Right ventricle myocardium inferior (tissue), 1 donor: Measurements from ENCODE around the gene LHFPL2. TPM values are rescaled to one million over a fixed set of nuclear protein-coding genes. Genes with fewer than 3 reads are reported as not detected.

Experiments
- ATAC-seq: fragments of 200-7000 bp; cut with Tn5 transposase; one replicate; pipeline ENCODE4 v1.9.1; 2020; ENCODE audit warnings: mild to moderate bottlenecking, moderate library complexity
- DNase-seq: peaks from one replicate; pipeline ENCODE4 v3.0.0; 2021; ENCODE audit errors: missing footprints
- intact Hi-C: fragments of 100-400 bp; cut with DNase I; formaldehyde crosslinking; loops from one replicate; pipeline ENCODE4 v1.11.0; 2022
- total RNA-seq: library from RNA; stranded (reverse); fragmentation: NEBNext Ultra II Directional; extraction: Animal tissue kit (Norgen Biotek cat#: 25700); gene quantifications from one replicate; pipeline ENCODE4 v1.2.1, GENCODE V29; 2021
- donor health status: DM: no; HTN: yes; CAD: no; lungs with severe emphysema.

LHFPL2 gene
- total RNA-seq, 1 donor from 2014 or later = 6.0 TPM

DNA sequence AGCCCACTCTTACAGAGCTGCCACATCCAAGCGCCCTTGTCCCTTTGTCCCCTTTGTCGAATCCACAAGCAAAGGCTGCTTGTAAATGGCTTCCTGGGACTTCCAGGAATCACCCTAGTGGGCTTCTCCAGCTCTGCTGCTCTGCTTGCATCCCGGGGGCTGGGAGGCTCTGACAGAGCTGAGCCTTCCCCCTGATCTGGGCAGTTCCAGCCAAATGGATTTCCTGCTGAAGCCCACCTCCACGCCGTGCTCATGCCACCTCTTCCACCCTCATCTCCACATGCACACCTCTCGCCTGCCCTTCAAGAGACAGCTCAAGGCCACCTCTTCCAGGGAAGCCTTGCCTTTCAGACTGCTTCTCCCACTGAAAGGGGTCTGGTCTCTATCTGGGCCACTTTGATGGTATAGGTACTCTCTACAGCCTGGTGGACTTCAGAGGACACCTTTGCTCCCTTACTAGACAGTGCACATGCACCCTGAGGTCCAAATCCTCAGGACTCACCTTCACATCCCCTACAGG, 106.2 kb downstream of the LHFPL2 start:
- ATAC-seq (no peak), DNase-seq (no peak)
- intact Hi-C loops = loop anchor here (10.0 kb wide), 1 partner anchor 262 kb away; no protein-coding TSS in a partner anchor

DNA sequence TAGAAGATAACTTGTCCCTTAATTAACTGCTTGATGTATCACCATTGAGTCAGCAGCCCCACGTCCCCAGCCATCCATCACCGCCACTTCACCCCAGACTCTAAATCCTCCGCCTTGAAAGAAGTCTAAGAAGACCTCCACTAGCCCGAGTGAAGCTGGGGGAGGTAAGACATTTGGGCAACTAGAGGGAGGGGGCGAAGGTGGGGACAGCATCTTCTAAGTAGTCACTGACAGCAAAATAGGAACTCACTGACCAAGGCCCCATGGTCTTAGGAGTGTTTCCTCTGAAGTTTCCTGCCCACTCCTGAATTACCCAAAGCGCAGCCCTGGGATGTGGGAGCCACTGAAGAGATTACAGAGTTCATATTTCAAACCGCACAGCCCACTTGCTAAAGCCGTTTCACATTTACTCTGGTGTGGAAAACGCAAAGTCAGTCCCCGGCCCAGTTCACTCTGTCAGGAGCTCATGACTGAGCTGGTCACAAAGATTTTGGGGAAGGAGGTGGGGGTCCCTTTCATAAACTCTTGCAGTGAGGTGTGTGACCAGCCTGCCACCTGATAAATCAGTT, 107.4 kb downstream of the LHFPL2 start:
- DNase-seq = no peak
- ATAC-seq = no peak
- intact Hi-C loops = loop anchor here (10.0 kb wide), 1 partner anchor 264 kb away; no protein-coding TSS in a partner anchor

DNA sequence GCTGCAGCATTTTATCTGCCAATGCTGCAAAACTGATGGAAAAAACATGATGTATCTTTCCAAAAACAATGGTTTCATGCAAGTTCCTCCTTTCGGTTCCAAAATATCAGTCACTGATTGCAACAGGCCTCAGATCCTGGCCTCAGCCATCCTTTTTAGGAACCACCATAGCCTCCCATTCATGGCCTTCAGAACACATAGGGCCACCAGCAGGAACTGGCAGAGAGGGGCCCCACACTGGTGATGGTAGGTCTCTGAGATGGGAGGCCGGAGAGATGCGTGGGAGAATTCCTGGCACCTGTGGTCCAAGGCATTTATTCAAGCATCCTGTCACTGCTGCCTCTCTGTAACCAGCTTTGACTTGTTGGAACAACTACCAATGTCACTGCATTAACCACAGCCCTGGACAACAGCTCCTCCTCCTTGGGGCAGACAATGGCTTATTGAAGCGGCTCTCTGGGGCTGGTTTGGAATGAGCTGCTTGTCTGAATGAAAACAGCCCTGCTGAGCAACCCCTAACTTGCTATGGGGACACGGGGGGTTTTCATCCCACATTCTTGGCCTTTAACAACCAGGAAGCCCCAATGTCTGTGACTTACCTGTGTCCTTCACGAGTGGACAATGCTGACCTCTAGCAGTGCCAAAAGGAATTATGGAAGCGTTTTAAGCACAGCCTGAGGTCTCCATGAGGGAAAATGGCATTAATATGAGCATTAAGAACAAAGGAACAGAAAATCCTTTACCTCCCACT, 108.1 kb downstream of the LHFPL2 start:
- DNase-seq (no peak), ATAC-seq (peak; percentile 51)
- intact Hi-C loops = loop anchor here (10.0 kb wide), 1 partner anchor 264 kb away; no protein-coding TSS in a partner anchor

DNA sequence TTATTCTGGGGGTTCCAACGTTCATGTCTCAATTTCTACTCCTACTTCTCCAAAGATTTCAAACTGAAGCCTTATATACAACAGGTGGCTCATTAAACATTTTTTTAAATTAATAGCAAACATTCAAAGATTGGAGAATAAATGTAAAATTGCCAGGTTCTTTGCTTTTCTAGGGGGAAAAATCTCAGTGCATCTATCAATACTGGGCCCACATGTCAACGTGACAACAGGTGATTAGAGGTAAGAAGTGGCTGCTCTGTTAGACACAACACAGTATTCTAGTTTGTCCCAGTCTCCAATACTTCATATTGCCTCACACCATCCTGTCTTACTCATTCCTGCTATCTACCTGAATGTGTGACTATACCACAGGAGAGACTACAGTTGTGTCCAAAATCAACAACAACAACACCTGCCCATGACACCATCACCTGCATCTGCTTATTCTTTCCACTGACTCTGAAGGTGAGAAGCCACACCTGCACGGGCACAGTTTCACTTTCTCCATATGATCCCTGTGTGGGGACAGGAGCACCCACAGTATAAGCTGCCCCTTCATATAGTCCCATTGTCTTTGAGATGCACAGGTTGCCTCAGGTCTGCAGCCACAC, 110.2 kb downstream of the LHFPL2 start:
- ATAC-seq (no peak), DNase-seq (no peak)
- intact Hi-C loops = loop anchor here (2.0 to 10.0 kb wide), 3 partner anchors 71 to 428 kb away; no protein-coding TSS in a partner anchor

DNA sequence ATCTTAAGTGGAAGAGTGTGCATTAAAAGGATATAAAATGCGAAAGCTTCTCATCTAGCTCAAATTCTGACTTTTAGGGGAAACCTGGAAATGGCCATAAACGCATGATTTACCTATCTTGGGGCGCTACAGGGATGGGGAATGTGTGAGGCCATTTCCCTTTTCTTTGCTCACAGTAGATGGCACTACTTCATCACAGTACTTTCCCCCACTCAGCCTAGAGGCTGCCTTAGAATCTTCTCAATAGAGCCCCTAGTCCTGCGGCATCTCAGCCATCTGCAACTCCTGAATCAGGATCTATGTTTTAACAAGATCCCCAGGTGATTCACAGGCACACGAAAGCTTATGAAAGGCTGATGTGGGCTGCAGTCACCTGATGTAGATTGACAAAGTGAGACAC, 110.8 kb downstream of the LHFPL2 start:
- DNase-seq = no peak
- intact Hi-C loops = loop anchor here (2.0 to 10.0 kb wide), 3 partner anchors 71 to 429 kb away; no protein-coding TSS in a partner anchor
- ATAC-seq = peak; percentile 72

DNA sequence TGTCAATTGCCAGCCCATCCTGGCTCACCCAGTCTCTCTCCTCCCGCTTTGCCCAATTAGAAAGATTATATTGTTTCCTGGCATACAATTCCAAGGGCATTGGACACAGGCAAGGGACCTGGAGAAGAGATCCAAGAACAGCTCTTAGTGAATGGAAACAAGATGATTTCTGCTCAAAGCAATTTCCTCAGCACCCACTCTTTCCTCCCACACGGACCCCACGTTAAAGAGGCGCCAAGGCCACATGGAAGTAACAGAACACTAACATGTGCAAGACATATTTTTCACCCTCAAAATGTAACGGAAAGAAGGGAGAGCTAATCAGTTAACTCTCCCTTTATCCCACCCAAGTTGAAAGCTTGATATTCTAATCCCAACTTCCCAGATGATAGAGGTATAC, 111.2 kb downstream of the LHFPL2 start:
- intact Hi-C loops = loop anchor here (5.0 to 10.0 kb wide), 2 partner anchors 70 to 213 kb away; no protein-coding TSS in a partner anchor
- ATAC-seq = no peak

DNA sequence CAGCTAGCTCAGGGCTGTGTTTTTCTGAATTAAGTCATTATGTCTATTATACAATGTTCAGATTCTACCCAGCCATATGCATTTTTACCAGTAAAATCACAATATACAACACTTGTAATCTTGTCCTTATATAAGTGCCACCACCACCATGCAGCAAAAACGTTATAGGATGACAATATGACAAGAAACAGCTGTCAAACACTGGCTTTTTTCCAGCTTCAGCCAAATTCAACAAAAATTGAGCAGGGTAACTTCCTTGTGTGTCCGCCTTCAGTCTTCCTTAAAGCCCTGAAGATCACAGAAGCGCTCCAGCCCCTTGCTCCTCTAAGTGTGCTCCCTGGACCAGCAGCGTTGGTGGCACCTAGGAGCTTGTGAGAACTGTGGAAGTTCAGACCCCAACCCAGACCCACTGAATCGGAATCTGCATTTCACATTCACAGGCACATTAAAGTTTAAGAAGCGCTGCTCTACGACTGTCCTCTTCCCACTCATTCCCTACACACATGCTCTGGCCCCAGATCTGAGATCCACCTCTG, 111.8 kb downstream of the LHFPL2 start:
- intact Hi-C loops = loop anchor here (5.0 to 10.0 kb wide), 2 partner anchors 69 to 212 kb away; no protein-coding TSS in a partner anchor
- no peak for ATAC-seq
- DNase-seq = no peak

More for the DNA sequence above, 111.2 kb downstream of the LHFPL2 start:
- DNase-seq = no peak

DNA sequence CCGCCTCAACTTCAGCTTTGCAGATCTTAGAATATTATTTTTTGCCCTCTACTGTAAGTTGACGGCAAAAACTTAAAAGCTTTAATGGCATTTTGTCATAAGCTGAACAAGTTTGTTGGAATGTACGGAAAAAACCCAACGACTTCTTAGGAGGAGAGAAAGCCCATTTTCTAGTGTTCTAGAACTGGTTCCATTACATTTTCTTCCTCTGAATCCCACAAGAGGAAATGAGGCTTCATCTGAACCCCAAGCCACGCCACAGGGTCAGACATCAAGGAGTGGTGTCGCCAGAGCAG, 113.7 kb downstream of the LHFPL2 start:
- ATAC-seq (no peak), DNase-seq (no peak)
- intact Hi-C loops = loop anchor here (5.0 to 10.0 kb wide), 2 partner anchors 68 to 210 kb away; no protein-coding TSS in a partner anchor

DNA sequence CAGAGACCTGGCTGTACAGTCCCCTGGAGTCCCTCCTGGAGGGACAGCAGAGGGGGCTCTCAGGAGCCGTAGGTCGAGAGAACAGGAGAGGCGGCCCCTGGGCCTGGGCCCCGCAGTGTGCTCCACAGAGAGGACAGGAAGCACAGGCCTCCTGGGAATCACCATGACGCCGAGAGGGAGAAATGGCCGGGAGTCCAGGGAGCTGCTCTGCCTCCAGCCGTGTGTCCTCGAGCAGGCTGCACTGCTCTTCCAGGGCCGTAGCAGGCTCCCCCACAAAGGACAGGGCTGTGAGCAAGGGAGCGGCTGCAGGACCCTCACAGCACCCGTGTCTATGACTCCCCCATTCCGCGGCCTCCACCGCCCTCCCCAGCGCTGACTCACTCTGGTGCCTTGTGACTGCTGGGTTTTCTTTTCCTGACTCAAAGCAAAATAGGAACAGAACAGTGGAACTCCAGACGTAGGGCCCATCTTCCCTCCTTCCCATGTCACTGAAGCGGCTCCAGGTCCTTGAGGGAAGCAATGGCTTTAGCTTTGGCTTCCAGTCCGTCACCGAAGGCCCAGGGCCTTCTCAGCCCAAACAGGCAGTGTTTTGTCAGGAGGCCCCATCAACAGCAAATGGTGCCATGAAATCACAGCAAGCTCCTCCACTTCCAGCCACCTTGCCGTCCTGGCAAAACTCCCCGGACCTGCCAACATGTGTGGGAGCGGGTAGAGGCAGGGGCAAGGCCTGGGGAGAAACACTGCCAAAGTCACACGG, 114.2 kb downstream of the LHFPL2 start:
- peak; percentile 52 for ATAC-seq
- peak; percentile 84 for DNase-seq
- intact Hi-C loops = loop anchor here (10.0 kb wide), 1 partner anchor 210 kb away; no protein-coding TSS in a partner anchor

DNA sequence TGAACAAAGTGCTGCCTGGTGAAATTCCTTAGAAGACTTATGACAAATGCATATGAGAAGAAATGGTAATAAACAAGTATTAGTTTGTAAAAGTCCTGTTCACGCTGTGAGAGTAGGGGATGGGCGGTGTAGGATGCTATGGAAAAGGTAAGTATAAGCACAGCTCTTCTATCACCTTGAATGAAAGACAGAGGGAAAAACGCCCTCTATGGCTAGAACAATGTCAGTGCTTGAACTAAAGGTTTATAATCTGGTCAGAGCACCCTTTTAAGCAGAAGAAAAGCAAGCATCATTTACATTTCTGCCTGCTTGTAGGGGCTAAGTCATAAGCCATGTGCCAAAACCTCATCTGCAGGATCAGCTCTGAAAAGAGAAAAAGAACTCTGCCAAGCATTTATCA, 115.2 kb downstream of the LHFPL2 start:
- ATAC-seq (no peak), DNase-seq (no peak)
- intact Hi-C loops = loop anchor here (10.0 kb wide), 1 partner anchor 209 kb away; no protein-coding TSS in a partner anchor

DNA sequence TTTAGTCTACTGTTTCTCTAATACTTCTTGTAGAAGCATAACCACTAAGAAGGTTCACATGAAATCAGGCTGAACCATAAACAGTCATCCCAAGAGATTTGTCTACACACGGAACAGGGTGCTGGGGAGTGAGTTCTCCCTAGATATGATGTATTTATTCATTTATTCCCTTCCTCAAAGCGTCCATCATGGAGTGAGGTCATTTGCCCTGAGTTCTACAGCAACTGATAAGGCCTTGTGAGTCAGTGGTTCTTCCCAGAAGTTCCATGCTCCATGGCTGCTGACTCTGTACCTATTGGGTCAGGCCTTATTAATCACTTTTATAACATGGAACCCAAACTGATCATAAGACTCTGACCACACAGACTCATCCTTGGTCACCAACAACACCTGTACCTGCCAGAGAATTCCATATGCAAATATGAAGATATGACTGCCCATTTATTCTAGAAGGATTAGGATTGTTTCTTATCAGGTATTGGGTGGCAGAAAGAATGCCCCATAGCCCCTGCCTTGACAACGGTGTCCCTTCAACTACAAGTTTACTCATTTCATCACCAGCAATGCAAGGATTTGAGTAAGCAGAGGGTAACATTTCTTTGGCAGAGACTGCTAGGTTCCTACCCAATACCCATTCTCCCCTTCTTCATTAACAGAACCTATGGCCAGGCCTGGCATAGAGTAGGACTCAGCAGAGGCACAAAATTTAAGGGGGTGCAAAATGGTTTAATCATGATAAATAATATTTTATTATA, 118.1 kb downstream of the LHFPL2 start:
- intact Hi-C loops = loop anchor here (10.0 kb wide), 1 partner anchor 206 kb away; no protein-coding TSS in a partner anchor
- DNase-seq = no peak
- no peak for ATAC-seq

DNA sequence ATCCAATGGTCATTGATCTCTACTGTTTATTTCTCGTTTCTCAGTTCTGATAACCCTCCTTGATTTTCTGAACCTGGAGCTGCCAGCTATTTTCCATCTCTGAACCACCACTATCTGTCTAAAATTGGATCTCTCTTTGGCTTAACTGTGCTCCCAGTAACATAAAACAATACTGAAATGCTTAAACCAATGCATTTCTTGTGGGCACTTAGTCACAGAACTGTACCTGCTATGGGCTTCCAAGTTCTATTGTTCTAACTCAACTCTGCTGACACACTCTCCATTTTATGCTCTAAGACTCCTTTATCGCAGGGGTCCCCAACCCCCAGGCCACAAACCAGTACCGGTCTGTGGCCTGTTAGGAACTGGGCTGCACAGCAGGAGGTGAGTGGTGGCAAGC, 120.6 kb downstream of the LHFPL2 start:
- intact Hi-C loops = loop anchor here (2.0 kb wide), 1 partner anchor 21 kb away; no protein-coding TSS in a partner anchor

DNA sequence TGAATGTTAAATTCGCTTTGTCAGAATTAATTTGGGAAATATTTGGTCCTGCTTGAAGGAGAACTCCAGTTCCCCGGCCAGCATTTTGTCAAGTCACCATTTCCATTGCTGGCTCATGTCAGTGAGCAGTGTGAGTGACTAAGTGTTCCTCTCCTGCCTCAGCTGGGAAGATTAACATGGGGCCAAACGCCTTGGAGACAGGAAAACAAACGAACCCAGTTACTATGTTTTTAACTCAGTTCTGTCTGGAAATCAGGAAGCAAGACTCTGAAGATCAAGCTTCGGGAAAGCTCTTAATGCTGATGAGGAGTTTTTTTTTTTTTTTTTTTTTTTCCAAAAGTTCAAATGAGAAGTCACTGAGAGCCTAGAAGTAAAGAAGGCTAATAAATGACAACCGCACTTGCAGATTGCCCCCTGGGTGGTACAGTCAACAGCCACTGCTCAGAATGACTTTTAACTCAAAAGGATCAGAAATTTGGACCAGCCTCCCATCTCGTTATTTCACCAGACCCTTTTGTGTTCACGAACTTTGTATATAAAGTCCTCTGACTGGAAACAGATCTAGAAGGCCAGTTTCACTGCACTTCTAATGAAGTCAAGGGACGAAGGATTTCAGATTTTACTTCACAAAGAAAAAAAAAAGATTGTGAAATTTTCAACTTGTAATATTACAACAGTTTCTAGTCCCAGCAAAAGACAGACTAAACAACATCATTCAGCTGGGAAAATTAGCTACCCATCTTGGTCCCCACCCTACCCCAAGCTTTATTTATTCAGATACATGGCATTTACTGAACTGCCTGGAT, 121.3 kb downstream of the LHFPL2 start:
- ATAC-seq (peak; percentile 92), DNase-seq (no peak)
- intact Hi-C loops = loop anchor here (2.0 kb wide), 1 partner anchor 20 kb away; no protein-coding TSS in a partner anchor

More for the DNA sequence above, 120.6 kb downstream of the LHFPL2 start:
- no peak for ATAC-seq
- DNase-seq = no peak

DNA sequence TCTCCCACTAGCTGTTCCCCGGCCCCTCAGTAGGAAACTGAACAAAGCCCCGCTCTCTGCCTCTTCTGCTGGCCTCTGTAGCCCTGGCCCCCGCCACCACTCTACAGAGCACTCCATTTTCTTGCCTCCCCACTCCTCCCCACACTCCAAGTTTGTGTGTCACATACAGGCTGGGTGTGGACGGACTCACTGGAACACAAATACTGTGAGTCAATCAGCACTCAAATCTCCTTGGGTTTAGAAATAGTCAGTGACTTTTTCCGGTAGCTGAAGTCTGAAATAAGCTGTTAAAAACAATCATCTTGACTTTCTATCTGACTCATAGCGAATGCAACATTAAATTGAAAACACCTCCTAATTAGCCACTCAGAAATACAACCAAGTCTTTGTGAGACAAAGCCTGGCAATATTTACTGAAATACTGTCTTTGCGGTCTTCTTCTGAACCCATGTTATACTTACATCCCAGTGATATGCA, 122.5 kb downstream of the LHFPL2 start:
- DNase-seq (no peak), ATAC-seq (no peak)
- intact Hi-C loops = loop anchor here (2.0 kb wide), 1 partner anchor 19 kb away; no protein-coding TSS in a partner anchor

DNA sequence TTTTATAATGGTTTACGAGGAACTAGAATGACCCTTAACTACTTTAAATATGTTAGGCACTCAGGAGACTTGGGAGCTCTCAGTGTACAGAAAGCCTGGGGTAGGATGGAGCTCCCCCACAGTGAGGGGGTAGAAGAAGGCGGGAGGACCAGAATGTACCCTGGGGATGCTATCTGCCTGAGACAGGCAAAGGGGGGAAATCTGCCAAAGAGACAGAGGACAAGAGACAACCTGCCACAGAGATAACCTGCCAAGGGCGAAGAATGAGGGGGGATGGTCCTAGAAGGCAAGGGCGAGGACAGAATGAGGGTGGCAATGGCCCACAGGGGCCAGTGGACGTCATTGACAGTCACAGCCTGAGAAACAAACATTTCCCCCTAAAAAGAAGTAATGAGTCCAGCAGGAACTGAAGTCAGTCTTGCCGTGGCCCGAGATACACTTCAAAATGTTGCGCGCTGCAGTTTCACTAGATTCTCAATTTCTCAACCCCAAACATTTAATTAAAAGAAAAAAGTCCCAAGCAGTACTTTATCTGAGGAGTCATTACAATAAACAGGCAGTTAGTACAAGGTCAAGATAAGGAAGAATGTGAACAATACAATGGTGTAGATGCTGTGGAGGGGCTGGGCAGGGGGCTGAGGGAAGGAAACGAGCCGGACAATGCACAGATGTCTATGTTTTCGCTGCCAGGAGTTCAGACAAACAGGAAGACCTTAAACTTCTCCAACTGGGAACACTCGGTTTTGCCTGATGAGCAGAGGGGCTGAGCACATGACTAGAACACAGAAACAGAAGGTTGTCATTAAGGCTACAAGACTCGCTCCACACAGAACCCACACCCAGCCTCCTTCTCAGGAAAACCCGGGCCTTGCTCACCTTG, 125.0 kb downstream of the LHFPL2 start:
- intact Hi-C loops = no loop called here
- ATAC-seq (no peak), DNase-seq (no peak)
